SK-N-MC (cell line): ENCODE data around the gene ZCCHC24.

Experiments
- EZH2 ChIP-seq: fragments of 200-600 bp; sonication (generic); IDR thresholded peaks from one replicate; pipeline ENCODE4 v1.6.1; 2017; ENCODE audit warnings: antibody characterized with exemption
- POLR2AphosphoS5 ChIP-seq: IDR thresholded peaks from 2 replicates; pipeline ENCODE4 v1.6.1; 2012; ENCODE audit warnings: mild to moderate bottlenecking, low read depth, low read length, borderline replicate concordance

DNA sequence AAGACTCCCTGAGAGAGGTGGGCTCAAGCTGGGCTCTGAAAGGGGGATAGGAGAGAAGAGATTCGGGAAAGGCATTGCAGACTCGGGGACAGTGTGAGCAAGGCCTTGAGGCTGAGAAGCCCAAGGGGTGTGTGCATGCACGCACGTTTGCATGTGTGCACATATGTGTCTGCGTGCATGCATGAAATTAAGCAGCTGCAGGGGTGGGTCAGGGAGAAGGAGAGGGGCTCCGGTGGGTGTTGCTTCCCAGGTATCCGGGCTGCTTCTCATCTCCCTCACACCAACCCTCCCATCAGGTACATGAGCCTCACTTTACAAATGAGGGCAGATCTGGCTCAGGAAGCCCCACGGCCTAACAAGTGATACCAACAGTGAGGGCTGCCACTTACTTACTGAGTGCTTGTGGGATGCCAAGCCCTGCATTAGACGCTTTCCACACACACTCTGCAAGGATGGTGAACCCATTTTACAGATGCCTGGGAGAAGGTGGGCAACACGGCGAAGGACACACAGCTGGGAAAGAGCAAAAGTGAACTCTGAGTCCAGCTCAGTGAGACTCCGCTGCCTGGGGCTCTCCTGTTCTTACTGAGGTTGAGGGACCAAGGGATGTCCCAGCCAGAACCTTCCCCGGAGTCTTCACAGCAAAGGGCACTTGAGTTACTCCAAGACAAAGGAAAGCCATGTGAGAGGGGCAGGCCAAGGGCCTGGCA, 26.4 kb downstream of the ZCCHC24 start:
- no peak for TF ChIP-seq POLR2AphosphoS5
- no peak for TF ChIP-seq EZH2
